K562 (cell line): Measurements from ENCODE around the gene CHCT1. TPM values are rescaled to one million over a fixed set of nuclear protein-coding genes. Genes with fewer than 3 reads are reported as not detected.
"Not testable (repeated sequence)": the region's sequence is repeated elsewhere in the genome, so short reads cannot be mapped to it uniquely, and the experiment has no call there.

Experiments used
- ATAC-seq: fragments of 200-7000 bp; cut with Tn5 transposase; 3 replicates; pipeline ENCODE4 v1.9.1; 2020; ENCODE audit warnings: moderate library complexity
- BruUV-seq: library from RNA; stranded (reverse); fragments of 400-500 nt; replicated peaks from 2 replicates; lab custom pipeline; 2021; lab: Mats Ljungman, UMichigan
- CTCF ChIA-PET: fragments of 300-600 bp; formaldehyde crosslinking; extraction: SDS; loops from one replicate; lab custom pipeline; 2021; ENCODE audit warnings: low intra/inter-chr PET ratio; lab: Yijun Ruan, JAX
- POLR2A ChIA-PET: fragments of 300-600, 350-650 bp; sonication (Branson Sonifier 250); formaldehyde crosslinking; extraction: SDS; loops from one replicate; lab custom pipeline; 2021; ENCODE audit warnings: antibody characterized with exemption, inconsistent platforms; lab: Yijun Ruan, JAX
- DNase-seq, 4 experiments: peaks; one replicate each; pipeline versions ENCODE4 v3.0.0 to v3.0.0-alpha.2; 2011 to 2018; ENCODE audit warnings: low spot score in 3 of 4, mixed read lengths in 3 of 4; ENCODE audit errors: extremely low read depth in 1 of 4
- FAIRE-seq: peaks from 2 replicates; lab custom pipeline; 2011; peaks lifted over from hg19 to GRCh38; lab: Jason Lieb, UNC
- H2AFZ ChIP-seq: 2 replicates; pipeline ENCODE4 v1.6.0; 2011; ENCODE audit warnings: low read depth, low read length, control low read depth, inconsistent platforms
- H3K27ac ChIP-seq: fragments of 200-600 bp; 3 replicates; pipeline ENCODE4 v1.8.0; 2011; ENCODE audit warnings: low read depth, mild to moderate bottlenecking, control low read depth, inconsistent platforms, low read length, moderate library complexity, mixed read lengths; ENCODE audit errors: extremely low read depth
- H3K27me3 ChIP-seq, 2 experiments: fragments of 300-600 bp in 1 of 2; 2 replicates in 1 of 2; 3 replicates in 1 of 2; pipeline versions ENCODE4 v1.6.0 to v1.8.0; 2011; ENCODE audit warnings: inconsistent platforms in 2 of 2, low read length in 2 of 2, mild to moderate bottlenecking in 1 of 2, mixed read lengths in 1 of 2, moderate library complexity in 1 of 2; ENCODE audit not compliant: control insufficient read depth in 2 of 2, insufficient read depth in 2 of 2
- H3K36me3 ChIP-seq: fragments of 300-600 bp; 3 replicates; pipeline ENCODE4 v1.8.0; 2011; ENCODE audit warnings: mild to moderate bottlenecking, low read length, inconsistent platforms; ENCODE audit not compliant: control insufficient read depth, insufficient read depth
- H3K4me1 ChIP-seq, 2 experiments: fragments of 200-600 bp in 1 of 2; replicated peaks in 1 of 2; 2 replicates in 1 of 2; 3 replicates in 1 of 2; pipeline versions ENCODE4 v1.5.1 to v1.8.0; 2011; ENCODE audit warnings: inconsistent platforms in 2 of 2, low read length in 2 of 2, mild to moderate bottlenecking in 1 of 2, mixed read lengths in 1 of 2, moderate library complexity in 1 of 2; ENCODE audit not compliant: control insufficient read depth in 2 of 2, insufficient read depth in 2 of 2
- H3K4me2 ChIP-seq: 2 replicates; pipeline ENCODE4 v1.6.1; 2011; ENCODE audit warnings: low read length, control low read depth, inconsistent platforms, mixed read lengths; ENCODE audit not compliant: insufficient read depth
- H3K4me3 ChIP-seq: fragments of 200-600 bp; sonication (generic), shearing (Covaris generic); 2 replicates; pipeline ENCODE4 v1.5.1; 2016; ENCODE audit warnings: control low read depth, inconsistent platforms
- H3K79me2 ChIP-seq: fragments of 200-600 bp; 3 replicates; pipeline ENCODE4 v1.8.0; 2011; ENCODE audit warnings: low read length, inconsistent platforms; ENCODE audit not compliant: control insufficient read depth, insufficient read depth
- H3K9ac ChIP-seq, 2 experiments: 2 replicates each; pipeline versions ENCODE4 v1.6.0 to v1.6.1; 2011; ENCODE audit warnings: low read depth in 2 of 2, low read length in 2 of 2, control low read depth in 1 of 2, inconsistent platforms in 1 of 2, mild to moderate bottlenecking in 1 of 2, mixed read lengths in 1 of 2; ENCODE audit not compliant: insufficient read depth in 1 of 2
- H3K9me1 ChIP-seq: one replicate; pipeline ENCODE4 v1.6.0; 2011; ENCODE audit warnings: inconsistent platforms, mild to moderate bottlenecking, low read length, moderate library complexity; ENCODE audit not compliant: control insufficient read depth, insufficient read depth
- H3K9me3 ChIP-seq: replicated peaks from 2 replicates; pipeline ENCODE4 v1.5.1; 2011; ENCODE audit warnings: low read depth, low read length, inconsistent platforms; ENCODE audit not compliant: control insufficient read depth, insufficient read depth
- H4K20me1 ChIP-seq: replicated peaks from 2 replicates; pipeline ENCODE4 v1.6.1; 2011; ENCODE audit warnings: low read length, inconsistent platforms, mixed read lengths; ENCODE audit not compliant: control insufficient read depth, insufficient read depth
- WGBS: fragments of 100-300 bp; shearing (Covaris generic); methylation state at CpG from one replicate; pipeline ENCODE4 v1.1.6; 2016; ENCODE audit warnings: low coverage, mixed read lengths; ENCODE audit not compliant: insufficient coverage; ENCODE audit errors: missing lambda C conversion rate; 5-methylcytosine and 5-hydroxymethylcytosine counted together
- in situ Hi-C: fragments of 300-500 bp; cut with MboI; formaldehyde crosslinking; loops from 4 replicates; pipeline ENCODE4 v1.15.0; 2018; ENCODE audit warnings: inconsistent platforms, mixed read lengths
- intact Hi-C: fragments of 100-400 bp; cut with micrococcal nuclease; formaldehyde crosslinking; loops from 2 replicates; pipeline ENCODE4 v1.14.2; 2022
- polyA plus RNA-seq, 8 experiments: library from polyadenylated mRNA; depleted of rRNA in 4 of 8; stranded (reverse) in 5 of 8; unstranded in 3 of 8; fragments of >200 nt; fragmentation: Nextera tagmentation in 2 of 8; fragmentation: Illumina TruSeq in 1 of 8; extraction: Ambion mirVana in 2 of 8; extraction: Trizol in 1 of 8; gene quantifications; 2 replicates each; pipeline versions ENCODE4 v1.2.1 to v1.2.3, GENCODE V29; 2011 to 2014; ENCODE audit warnings: inconsistent platforms in 1 of 8, missing spikeins in 1 of 8
- total RNA-seq, 7 experiments: library from RNA; depleted of rRNA in 6 of 7; stranded (reverse); fragments of >200 nt in 6 of 7; fragmentation: Illumina TruSeq in 2 of 7; extraction: Trizol in 2 of 7; gene quantifications; 2 replicates each; pipeline versions ENCODE4 v1.2.1 to v1.2.3, GENCODE V29; 2011 to 2021; ENCODE audit warnings: low replicate concordance in 1 of 7
- TF ChIP-seq, protein P1 (sequence below), 3 experiments: fragments of 200-800 bp in 1 of 3; fragments of 250-450 bp in 1 of 3; fragments of 450-650 bp in 1 of 3; sonication (Bioruptor Pico) in 1 of 3; sonication (Bioruptor generic) in 1 of 3; formaldehyde crosslinking in 1 of 3; IDR thresholded peaks; 2 replicates each; pipeline versions ENCODE4 v1.6.1 to v1.8.0; 2016 to 2022; ENCODE audit warnings: mild to moderate bottlenecking in 2 of 3, missing genetic modification characterization in 2 of 3, missing compliant biosample characterization in 1 of 3, moderate library complexity in 1 of 3

The CHCT1 gene
- total and polyA plus RNA-seq, 9 of the 15 experiments (the other 6 are each of a cell fraction or from before 2014, with no cell fraction given): not detected

DNA sequence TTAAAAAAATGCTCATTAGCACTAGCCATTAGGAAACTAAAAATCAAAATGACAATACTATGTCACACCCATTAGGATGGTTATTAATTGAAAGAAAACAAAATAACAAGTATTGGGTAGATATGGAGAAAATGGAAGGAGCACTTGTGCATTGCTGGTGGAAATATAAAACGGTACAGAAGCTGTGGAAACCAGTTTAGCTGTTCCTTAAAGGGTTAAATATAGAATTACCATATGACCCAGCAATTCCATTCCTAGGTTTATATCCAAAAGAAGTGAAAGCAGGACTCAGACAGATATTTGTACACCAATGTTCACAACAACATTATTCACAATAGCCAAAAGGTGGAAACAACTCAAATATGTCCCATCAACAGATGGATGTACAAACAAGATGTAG lies 44.1 kb upstream of the CHCT1 start:
- intact Hi-C loops, H3K4me2 ChIP-seq, H3K9me1 ChIP-seq, POLR2A ChIA-PET, H3K9ac ChIP-seq, CTCF ChIA-PET, DNase-seq, H3K27ac ChIP-seq, FAIRE-seq, H4K20me1 ChIP-seq, ATAC-seq, H3K9me3 ChIP-seq, H3K4me3 ChIP-seq, in situ Hi-C loops, H2AFZ ChIP-seq, BruUV-seq, H3K27me3 ChIP-seq: not testable (repeated sequence)
- WGBS: 100% methylated on average over 1 of the region's 1 CpG
- Histone ChIP-seq H3K4me1 (peaks cover 7 to 13% of the 10 kb centered on the region in 2 experiments; a peak in 4 of 5 replicates), H3K79me2 (peaks cover 77% of the 10 kb centered on the region), H3K36me3 (peaks cover 30% of the 10 kb centered on the region; the same call in 2 of the 3 replicates)
- TF ChIP-seq, protein P1, sequence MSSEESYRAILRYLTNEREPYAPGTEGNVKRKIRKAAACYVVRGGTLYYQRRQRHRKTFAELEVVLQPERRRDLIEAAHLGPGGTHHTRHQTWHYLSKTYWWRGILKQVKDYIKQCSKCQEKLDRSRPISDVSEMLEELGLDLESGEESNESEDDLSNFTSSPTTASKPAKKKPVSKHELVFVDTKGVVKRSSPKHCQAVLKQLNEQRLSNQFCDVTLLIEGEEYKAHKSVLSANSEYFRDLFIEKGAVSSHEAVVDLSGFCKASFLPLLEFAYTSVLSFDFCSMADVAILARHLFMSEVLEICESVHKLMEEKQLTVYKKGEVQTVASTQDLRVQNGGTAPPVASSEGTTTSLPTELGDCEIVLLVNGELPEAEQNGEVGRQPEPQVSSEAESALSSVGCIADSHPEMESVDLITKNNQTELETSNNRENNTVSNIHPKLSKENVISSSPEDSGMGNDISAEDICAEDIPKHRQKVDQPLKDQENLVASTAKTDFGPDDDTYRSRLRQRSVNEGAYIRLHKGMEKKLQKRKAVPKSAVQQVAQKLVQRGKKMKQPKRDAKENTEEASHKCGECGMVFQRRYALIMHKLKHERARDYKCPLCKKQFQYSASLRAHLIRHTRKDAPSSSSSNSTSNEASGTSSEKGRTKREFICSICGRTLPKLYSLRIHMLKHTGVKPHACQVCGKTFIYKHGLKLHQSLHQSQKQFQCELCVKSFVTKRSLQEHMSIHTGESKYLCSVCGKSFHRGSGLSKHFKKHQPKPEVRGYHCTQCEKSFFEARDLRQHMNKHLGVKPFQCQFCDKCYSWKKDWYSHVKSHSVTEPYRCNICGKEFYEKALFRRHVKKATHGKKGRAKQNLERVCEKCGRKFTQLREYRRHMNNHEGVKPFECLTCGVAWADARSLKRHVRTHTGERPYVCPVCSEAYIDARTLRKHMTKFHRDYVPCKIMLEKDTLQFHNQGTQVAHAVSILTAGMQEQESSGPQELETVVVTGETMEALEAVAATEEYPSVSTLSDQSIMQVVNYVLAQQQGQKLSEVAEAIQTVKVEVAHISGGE (CRISPR knock-in tag; IDR thresholded peaks at IDR 0.05): peak in 1 of 3 experiments; percentile 54; a peak in 1 of 6 replicates

DNA sequence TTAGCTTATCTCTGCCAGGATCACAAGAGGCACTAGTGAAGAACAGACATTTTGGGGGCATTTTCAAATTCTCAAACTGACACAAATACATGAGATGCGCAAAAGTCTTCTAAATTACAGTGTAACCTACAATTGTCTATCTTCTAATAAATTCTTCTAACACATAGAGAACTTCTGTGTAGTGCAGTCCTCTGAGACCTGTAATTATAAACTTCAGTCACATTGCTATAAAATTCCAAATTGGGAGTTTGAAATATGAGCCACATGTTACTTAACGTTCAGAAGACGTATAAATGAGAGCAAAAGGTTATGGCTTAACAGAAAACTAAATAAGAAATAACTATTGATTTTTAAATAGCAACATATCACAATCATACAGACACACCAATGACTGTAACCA lies 42.8 kb upstream of the CHCT1 start:
- peaks cover 79% of the 10 kb centered on the region for H3K79me2 ChIP-seq
- H3K4me3 ChIP-seq, intact Hi-C loops, FAIRE-seq, in situ Hi-C loops, H3K4me2 ChIP-seq, H3K9ac ChIP-seq, DNase-seq, H3K27me3 ChIP-seq, ATAC-seq, H2AFZ ChIP-seq, H4K20me1 ChIP-seq, H3K9me1 ChIP-seq, CTCF ChIA-PET, H3K27ac ChIP-seq, BruUV-seq, H3K9me3 ChIP-seq: not testable (repeated sequence)
- POLR2A ChIA-PET: interaction anchor here (1.2 kb wide), 1 partner anchor 28 kb away, joined by 3 read pairs; no protein-coding TSS in a partner anchor
- H3K36me3 ChIP-seq: peaks cover 24% of the 10 kb centered on the region; the same call in 1 of the 3 replicates
- WGBS: 38% methylated on average over 2 of the region's 3 CpGs
- peaks cover 9 to 18% of the 10 kb centered on the region in 2 experiments for H3K4me1 ChIP-seq
